ENCODE data around the gene DEAF1.
"Not testable (repeated sequence)": the region's sequence is repeated elsewhere in the genome, so short reads cannot be mapped to it uniquely, and the experiment has no call there.

The DEAF1 gene, protein sequence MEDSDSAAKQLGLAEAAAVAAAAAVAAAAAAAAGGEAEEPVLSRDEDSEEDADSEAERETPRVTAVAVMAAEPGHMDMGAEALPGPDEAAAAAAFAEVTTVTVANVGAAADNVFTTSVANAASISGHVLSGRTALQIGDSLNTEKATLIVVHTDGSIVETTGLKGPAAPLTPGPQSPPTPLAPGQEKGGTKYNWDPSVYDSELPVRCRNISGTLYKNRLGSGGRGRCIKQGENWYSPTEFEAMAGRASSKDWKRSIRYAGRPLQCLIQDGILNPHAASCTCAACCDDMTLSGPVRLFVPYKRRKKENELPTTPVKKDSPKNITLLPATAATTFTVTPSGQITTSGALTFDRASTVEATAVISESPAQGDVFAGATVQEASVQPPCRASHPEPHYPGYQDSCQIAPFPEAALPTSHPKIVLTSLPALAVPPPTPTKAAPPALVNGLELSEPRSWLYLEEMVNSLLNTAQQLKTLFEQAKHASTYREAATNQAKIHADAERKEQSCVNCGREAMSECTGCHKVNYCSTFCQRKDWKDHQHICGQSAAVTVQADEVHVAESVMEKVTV

DNA sequence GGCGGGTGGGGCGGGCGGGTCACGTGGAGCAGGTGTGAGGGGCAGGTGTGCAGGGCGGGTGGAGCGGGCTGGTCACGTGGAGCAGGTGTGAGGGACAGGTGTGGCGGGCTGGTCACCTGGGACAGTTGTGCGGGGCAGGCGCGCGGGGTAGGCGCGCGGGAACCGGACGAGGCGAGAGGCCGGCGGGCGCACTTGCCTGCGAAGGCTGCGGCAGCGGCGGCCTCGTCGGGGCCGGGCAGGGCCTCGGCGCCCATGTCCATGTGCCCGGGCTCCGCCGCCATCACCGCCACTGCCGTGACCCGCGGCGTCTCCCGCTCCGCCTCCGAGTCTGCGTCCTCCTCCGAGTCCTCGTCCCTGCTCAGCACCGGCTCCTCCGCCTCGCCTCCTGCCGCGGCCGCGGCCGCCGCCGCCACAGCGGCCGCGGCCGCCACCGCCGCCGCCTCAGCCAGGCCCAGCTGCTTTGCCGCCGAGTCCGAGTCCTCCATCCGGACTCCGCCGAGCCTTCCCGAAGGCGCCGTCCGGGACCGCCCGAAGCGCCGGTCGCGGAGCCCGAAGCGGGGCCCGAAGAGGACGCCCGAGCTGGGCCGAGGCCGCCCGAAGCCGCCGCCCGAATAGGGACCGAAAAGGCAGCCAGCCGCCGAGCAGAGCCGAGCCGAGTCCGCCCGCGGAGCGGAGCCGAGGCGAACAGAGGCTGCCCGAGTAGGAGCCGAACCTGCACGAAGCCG, at the start of gene DEAF1:
DEAF1 (minus strand) TSS at position 660 of the 725 bp plus-strand sequence; CDS start at position 485, 175 bp downstream.
- peak; percentile 97 for DNase-seq

DNA sequence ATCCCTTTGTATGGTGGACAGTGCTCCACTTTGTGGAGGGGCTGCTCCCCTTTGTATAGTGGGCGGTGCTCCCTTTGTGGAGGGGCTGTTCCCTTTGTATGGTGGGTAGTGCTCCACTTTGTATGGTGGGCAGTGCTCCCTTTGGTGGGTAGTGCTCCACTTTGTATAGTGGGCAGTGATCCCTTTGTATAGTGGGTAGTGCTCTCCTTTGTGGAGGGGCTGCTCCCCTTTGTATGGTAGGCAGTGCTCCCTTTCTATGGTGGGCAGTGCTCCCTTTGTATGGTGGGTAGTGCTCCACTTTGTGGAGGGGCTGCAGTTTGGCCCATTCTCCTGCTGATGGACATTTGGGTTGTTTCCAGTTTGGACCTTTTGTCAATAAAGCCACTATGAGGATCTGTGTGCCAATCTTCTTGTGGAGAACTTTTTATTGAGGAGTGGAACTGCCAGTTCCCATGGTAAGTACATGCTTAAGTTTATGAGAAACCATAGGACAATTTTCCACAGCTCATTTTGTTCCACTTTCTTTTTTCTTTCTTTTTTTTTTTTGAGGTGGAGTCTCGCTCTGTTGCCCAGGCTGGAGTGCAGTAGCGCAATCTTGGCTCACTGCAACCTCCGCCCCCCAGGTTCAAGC, 47.7 kb upstream of the DEAF1 start:
- no peak for DNase-seq

DNA sequence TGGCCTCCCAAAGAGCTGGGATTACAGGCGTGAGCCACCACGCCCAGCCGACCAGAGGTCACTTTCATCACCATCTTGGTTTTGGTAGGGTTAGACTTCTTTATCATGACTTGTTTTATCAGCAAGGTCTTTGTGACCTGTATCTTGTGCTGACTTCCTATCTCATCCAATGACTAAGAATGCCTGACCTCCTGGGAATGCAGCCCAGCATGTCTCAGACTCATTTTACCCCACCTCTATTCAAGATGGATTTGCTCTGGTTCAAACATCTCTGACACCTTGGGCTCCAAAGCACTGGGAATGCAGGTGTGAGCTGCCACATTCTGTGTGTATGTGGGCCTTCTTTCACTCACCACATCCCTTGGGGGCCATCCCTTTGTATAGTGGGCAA, 47.1 kb upstream of the DEAF1 start:
- DNase-seq: no peak

DNA sequence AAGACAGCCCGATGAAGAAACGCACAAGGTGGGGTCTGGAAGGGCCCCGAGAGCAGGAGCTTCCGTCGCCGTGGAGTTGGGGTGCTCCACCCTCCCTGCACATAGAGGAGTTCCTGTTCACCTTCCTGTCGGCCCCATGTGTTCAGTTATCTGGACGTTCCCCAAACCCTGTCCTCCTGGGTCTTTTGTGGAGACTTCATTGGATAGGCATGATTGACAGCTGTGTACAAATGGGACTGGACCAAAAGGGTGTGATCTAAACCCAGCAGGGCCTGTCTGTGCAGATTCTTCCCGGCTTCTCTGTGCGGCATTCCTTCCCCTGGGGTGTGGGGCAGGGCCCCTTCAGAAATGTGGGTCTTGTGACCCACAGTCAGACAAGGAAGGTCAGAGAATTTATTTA, 42.9 kb upstream of the DEAF1 start:
- not testable (repeated sequence) for DNase-seq

DNA sequence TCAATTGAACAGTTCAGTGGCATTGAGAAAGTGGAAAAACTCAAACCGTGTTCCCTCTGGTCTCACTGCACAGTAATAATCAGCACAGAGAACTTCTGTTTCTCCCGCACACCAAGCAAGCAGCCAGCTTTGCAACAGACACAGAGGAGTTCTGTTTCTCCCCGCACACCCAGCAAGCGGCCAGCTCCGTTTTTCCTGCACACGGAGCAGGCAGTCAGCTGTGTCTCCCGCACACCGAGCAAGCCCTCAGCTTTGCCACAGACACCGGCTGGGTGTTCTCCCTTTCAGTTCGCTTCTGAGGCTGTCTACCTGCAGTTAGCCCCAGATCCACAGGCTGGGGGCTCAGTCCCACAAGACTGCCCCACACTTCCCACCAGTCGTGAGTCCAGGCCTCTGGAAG, 42.3 kb upstream of the DEAF1 start:
- no peak for DNase-seq

DNA sequence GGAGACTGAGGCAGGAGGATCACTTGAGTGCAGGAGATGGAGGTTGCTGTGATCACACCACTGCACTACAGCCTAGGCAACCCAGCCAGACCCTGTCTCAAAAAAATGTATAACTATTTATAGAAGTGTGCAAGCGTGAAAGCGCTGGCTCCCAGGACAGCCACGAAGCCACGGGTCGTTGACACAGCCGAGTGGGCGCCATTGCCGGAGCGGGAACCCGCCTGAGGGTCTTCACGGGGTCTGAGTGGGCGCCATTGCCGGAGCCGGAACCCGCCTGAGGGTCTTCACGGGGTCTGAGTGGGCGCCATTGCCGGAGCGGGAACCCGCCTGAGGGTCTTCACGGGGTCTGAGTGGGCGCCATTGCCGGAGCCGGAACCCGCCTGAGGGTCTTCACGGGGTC, 39.5 kb upstream of the DEAF1 start:
- DNase-seq: not testable (repeated sequence)

DNA sequence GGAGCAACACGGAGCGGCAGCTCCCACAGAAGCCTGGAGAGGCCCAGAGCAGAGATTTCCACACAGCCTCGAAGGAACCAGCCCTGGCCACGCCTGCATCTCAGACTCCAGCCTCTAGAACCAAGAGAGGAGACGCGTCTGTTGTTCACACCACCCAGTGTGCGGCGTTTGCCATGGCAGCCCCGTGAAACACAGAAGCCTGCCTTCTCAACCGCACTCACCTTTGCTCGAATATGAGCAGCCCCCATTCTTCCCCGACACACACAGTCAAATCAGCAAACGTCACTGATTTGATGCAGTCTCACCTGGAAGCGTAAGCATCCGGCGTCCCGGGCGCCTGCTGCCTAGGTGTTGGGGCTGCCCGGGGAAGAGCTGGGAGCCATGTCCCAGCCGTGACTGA, 38.0 kb upstream of the DEAF1 start:
- no peak for DNase-seq

DNA sequence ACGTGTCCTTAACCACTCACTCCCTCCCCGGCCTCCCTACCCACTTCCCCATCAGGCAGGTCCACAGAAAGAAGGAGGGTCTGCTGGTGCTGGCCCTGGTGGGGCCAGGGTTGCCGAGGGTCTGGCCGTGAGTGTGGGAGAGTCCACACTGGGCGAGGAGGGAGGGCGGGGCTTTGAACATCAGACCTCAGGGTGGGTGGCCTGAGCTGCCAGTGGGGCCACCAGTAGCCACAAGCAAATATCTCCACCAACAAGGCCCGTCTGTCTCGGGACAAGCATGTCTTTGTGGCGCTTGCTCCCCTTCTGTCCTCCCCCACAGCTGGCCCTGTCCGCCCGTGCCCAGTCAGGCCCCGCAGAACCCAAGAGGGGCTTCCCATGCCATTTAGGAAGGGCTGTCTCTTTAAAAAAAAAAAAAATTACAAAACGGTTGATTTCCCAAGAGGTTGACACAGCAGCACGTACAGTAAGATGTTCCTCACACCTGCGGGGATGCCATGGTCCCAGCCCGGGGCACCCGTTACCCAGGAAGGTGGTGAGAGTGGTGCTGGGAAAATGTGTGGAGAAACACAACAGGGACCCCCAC, 34.6 kb upstream of the DEAF1 start:
- DNase-seq: no peak

DNA sequence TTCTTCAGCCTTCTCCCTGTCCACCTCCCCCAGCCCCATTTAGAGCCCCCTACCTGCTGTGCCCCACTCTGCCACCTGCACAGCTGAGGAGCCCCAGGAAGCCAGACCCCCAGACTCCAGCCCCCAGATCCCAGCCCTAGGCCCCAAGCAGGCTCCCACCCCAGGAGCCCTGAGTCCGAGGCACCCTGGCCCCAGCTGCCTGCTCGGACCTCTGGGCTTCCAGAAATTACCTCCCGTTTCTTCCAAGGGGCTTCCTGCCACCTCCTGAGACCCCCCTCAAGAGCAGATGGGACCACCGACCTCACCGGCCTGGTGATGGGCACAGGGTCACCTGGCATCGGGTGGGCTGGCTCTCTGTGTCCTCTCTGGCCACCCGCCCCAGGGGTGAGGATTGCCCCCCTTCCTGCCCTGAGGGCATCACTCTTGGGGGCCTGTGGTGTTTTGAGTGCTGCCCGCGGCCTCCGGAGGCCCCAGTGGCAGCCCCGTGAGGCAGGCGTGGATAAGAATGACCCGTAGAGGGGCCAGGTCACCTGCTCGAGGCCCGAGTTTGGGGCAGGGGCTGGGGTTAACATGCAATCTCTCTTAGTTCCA, 34.0 kb upstream of the DEAF1 start:
- no peak for DNase-seq

DNA sequence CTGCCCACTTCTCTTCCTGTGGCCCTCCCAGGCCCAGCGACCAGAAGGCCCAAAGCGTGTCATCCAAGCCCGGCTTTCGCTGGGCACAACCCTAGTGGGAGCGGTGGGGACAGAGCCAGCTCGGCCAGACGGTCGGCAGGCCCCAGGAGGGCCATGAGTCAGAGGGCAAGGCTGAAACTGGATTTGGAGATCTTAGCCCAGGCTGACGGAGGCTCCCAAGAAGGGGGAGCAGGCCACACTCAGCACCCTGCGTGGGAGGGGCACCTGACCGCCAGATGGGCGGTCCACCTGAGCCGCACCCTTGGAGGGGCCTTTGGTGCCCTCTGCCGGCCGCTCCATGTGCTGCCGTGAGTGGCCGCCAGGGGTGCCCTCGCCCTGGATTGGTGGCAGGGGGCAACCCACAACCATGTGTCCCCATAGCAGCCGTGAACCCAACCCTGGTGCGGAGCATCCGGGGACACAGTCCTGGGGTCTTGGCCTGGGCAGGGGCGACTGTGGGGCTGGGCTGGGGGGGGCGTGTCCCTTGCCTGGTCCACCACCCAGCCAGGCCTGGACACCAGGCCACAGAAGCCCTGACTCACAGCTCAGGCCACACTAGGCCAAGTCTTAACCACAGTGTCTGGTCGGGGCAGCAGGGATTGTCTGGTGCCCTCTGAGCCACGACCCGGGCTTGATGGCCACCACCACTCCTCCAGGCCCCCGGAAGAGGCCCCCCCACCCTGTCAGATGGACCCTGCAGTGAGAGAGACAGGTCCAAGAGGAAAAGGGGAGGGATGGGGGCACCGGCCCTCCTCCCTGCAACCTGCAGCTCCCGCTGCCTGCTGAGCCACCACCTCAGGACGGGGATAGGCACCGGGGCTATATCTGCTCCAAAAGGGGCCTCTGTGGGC, 33.1 kb upstream of the DEAF1 start:
- DNase-seq: peak; percentile 71

DNA sequence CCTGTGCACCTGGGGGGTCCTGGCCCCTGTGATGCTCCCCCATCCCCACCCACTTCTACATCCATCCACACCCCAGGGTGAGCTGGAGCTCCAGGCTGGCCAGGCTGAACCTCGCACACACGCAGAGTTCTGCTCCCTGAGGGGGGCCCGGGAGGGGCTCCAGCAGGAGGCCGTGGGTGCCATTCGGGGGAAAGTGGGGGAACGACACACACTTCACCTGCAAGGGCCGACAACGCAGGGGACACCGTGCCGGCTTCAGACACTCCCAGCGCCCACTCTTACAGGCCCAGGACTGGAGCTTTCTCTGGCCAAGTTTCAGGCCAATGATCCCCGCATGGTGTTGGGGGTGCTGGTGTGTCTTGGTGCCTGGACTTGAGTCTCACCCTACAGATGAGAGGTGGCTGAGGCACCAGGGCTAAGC, 32.3 kb upstream of the DEAF1 start:
- no peak for DNase-seq

DNA sequence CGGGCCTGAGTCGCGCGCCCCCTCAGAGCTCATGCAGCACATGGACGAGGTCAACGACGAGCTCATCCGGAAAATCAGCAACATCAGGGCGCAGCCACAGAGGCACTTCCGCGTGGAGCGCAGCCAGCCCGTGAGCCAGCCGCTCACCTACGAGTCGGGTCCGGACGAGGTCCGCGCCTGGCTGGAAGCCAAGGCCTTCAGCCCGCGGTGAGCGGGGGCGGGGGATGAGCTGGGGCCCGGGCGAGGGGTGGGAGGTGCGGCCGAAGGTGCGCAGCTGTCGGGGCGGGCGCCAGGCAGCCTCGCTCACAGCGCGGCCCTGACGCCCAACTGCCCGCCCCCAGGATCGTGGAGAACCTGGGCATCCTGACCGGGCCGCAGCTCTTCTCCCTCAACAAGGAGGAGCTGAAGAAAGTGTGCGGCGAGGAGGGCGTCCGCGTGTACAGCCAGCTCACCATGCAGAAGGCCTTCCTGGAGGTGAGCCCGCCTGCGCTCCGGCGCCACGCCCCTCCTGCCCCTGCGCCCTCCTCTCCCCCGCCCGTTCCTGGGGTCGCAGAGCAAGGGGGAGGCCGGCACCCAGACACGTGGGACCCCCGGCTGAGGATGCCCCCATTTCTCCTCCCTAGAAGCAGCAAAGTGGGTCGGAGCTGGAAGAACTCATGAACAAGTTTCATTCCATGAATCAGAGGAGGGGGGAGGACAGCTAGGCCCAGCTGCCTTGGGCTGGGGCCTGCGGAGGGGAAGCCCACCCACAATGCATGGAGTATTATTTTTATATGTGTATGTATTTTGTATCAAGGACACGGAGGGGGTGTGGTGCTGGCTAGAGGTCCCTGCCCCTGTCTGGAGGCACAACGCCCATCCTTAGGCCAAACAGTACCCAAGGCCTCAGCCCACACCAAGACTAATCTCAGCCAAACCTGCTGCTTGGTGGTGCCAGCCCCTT, 31.5 kb upstream of the DEAF1 start:
- peak; percentile 47 for DNase-seq

DNA sequence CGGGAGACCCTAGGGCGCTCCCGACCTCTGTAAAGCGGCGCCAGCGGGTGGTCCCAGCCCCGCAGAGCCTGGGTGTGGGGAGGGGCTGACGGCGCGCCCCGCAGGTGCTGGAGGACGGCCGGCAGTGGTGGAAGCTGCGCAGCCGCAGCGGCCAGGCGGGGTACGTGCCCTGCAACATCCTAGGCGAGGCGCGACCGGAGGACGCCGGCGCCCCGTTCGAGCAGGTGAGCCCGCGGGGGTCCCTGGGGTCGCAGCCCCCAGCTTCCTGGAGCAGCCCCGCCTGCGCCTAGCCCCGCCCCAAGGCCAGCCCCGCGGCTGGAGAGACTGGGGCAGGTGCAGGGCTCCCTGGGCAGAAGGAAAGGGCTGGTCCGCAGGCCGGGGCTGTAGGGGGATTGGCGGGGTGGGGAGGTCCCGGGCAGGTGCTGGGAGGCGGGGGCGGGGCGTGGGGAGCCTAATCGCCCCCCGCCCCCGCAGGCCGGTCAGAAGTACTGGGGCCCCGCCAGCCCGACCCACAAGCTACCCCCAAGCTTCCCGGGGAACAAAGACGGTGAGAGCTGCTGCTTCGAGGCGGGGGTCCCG, 30.7 kb upstream of the DEAF1 start:
- no peak for DNase-seq

DNA sequence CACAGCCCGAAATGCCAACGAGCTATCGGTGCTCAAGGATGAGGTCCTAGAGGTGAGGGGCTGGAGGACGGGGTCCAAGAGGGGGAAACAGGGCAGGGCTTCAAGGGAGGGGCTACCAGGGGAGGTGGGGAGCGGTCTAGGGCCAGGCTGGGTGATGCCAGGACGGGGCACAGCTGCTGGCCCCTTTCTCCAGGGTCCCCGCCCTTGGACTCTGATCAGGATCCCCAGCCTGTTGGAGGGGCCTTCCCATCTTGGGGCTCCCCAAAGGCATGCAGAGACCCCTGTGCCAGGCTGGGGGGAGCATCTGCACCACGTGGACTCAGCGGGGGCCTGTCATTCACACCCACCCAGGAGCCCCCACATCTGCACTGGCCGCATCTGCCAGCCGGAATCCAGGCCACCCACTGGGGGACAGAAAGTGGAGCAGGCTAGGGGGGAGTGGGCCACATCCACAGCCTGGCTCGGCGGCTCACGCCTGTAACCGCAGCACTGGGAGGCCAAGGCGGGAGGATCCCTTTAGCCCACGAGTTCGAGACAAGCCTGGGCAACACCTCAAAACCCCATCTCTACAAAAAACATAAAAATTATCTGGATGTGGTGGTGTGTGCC, 29.9 kb upstream of the DEAF1 start:
- no peak for DNase-seq

DNA sequence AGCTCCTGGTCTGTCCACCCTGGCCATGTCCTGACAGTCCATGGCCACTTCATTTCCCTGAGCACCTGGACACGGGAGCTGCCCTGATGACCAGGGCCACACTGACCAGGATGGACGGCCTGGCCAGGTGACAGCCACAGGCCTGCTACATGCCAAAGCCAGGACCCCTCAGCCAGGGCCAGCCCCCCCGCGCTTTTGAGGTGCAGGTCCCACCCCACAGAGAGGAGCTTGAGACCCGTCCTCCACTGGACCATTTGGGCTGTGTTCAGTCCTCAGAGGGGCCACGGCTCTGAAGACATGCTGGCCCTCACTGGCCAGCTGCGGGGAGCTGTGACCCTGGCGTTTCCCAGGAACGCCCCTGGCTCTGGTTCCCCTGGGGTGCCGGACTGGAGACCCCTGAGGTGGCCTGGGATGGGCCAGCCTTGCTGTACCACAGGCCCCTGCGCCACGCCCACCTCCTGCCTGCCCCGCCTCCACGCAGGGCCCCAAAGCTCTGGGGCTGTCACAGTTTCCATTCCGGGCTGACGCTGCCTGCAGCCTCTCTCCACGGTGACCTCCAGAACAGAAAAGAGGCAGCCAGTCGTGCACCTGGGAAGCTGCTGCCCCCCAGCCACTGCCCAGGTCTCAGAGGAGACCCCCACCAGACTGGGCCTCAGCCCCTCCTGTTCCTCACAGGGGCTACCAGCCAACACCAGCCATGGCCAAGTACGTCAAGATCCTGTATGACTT, 29.2 kb upstream of the DEAF1 start:
- DNase-seq: no peak

DNA sequence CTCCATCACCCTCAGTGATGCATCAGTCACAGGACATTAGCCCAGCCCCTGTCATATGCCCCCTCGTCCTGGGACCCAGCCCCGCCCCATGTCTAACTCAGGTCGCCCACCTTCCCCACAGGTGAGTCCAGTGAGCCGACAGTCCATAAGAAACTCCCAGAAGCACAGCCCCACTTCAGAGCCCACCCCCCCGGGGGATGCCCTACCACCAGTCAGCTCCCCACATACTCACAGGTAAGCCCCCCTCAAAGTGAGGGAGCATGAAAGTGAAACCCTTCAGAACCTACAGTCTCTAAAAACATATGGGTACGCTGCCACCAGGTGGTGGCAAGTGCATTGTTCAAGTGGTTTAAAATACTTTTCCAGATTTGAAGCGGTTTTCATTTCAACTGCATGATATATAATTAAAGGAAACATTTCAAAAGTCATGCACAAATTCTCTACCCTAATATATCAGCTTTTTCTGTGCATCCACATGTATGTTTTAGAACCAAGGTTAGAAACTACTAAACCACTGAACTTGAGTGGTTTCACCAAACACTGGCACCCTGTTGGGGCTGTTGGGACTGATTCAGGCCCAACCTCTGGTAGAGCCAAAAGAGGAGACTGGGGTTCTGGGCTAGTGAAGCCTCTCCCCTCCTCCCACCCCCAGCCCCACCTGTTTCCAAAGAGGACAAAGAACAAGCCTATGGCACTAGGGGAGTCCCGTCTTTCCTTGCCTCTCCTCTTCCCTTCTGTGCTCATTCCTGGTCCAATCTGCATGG, 28.3 kb upstream of the DEAF1 start:
- DNase-seq: peak; percentile 78

DNA sequence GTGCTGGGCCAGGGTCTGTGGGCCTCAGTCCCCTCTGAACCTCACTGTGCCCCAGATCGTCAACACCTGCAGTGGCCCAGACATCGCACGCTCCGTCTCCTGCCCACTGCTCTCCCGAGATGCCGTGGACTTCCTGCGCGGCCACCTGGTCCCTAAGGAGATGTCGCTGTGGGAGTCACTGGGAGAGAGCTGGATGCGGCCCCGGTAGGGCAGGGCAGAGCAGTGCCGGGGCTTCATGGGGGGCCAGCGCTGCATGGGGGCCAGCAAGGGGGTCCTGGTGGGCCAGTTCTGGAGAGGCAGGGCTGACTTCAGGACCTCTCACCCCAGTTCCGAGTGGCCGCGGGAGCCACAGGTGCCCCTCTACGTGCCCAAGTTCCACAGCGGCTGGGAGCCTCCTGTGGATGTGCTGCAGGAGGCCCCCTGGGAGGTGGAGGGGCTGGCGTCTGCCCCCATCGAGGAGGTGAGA, 27.4 kb upstream of the DEAF1 start:
- DNase-seq: no peak
